H1 (cell line): ENCODE results near the gene TSPAN3. TPM values are rescaled to one million over a fixed set of nuclear protein-coding genes. Genes with fewer than 3 reads are reported as not detected.

Source experiments
- E2F6 ChIP-seq: IDR thresholded peaks from 2 replicates; pipeline ENCODE4 v1.6.1; 2012; ENCODE audit warnings: inconsistent platforms
- SIRT6 ChIP-seq: IDR thresholded peaks from one replicate; pipeline ENCODE4 v1.7.1; 2012; ENCODE audit warnings: low read length, inconsistent platforms
- SRF ChIP-seq: IDR thresholded peaks from 2 replicates; pipeline ENCODE4 v1.6.1; 2011; ENCODE audit warnings: mild to moderate bottlenecking, low read depth, low read length, moderate library complexity
- polyA plus RNA-seq, 7 experiments: library from polyadenylated mRNA; depleted of rRNA in 3 of 7; stranded (reverse) in 5 of 7; unstranded in 2 of 7; fragments of >200 nt in 5 of 7; fragments of 200-250 nt in 2 of 7; gene quantifications; 1 replicate in 5 of 7; 2 replicates in 1 of 7; 4 replicates in 1 of 7; pipeline versions ENCODE4 v1.2.1 to v1.2.3, GENCODE V29; 2011 to 2013; ENCODE audit warnings: missing spikeins in 2 of 7, mixed read lengths in 2 of 7
- total RNA-seq: library from RNA; stranded (reverse); fragmentation: NEBNext Ultra II Directional; extraction: Animal tissue kit (Norgen Biotek cat#: 25700); gene quantifications from 2 replicates; pipeline ENCODE4 v1.2.1, GENCODE V29; 2021
- TF ChIP-seq, protein P1 (sequence below): fragments of 300-600 bp; sonication (generic); IDR thresholded peaks from 2 replicates; pipeline ENCODE4 v1.7.1; 2012; ENCODE audit warnings: low read length, moderate library complexity, mild to moderate bottlenecking, inconsistent platforms; ENCODE audit not compliant: insufficient replicate concordance

TSPAN3 gene
- total and polyA plus RNA-seq, 2 of the 8 experiments (the other 6 are each of a cell fraction or from before 2014, with no cell fraction given) = 107 to 238 TPM

- TF ChIP-seq, protein P1, sequence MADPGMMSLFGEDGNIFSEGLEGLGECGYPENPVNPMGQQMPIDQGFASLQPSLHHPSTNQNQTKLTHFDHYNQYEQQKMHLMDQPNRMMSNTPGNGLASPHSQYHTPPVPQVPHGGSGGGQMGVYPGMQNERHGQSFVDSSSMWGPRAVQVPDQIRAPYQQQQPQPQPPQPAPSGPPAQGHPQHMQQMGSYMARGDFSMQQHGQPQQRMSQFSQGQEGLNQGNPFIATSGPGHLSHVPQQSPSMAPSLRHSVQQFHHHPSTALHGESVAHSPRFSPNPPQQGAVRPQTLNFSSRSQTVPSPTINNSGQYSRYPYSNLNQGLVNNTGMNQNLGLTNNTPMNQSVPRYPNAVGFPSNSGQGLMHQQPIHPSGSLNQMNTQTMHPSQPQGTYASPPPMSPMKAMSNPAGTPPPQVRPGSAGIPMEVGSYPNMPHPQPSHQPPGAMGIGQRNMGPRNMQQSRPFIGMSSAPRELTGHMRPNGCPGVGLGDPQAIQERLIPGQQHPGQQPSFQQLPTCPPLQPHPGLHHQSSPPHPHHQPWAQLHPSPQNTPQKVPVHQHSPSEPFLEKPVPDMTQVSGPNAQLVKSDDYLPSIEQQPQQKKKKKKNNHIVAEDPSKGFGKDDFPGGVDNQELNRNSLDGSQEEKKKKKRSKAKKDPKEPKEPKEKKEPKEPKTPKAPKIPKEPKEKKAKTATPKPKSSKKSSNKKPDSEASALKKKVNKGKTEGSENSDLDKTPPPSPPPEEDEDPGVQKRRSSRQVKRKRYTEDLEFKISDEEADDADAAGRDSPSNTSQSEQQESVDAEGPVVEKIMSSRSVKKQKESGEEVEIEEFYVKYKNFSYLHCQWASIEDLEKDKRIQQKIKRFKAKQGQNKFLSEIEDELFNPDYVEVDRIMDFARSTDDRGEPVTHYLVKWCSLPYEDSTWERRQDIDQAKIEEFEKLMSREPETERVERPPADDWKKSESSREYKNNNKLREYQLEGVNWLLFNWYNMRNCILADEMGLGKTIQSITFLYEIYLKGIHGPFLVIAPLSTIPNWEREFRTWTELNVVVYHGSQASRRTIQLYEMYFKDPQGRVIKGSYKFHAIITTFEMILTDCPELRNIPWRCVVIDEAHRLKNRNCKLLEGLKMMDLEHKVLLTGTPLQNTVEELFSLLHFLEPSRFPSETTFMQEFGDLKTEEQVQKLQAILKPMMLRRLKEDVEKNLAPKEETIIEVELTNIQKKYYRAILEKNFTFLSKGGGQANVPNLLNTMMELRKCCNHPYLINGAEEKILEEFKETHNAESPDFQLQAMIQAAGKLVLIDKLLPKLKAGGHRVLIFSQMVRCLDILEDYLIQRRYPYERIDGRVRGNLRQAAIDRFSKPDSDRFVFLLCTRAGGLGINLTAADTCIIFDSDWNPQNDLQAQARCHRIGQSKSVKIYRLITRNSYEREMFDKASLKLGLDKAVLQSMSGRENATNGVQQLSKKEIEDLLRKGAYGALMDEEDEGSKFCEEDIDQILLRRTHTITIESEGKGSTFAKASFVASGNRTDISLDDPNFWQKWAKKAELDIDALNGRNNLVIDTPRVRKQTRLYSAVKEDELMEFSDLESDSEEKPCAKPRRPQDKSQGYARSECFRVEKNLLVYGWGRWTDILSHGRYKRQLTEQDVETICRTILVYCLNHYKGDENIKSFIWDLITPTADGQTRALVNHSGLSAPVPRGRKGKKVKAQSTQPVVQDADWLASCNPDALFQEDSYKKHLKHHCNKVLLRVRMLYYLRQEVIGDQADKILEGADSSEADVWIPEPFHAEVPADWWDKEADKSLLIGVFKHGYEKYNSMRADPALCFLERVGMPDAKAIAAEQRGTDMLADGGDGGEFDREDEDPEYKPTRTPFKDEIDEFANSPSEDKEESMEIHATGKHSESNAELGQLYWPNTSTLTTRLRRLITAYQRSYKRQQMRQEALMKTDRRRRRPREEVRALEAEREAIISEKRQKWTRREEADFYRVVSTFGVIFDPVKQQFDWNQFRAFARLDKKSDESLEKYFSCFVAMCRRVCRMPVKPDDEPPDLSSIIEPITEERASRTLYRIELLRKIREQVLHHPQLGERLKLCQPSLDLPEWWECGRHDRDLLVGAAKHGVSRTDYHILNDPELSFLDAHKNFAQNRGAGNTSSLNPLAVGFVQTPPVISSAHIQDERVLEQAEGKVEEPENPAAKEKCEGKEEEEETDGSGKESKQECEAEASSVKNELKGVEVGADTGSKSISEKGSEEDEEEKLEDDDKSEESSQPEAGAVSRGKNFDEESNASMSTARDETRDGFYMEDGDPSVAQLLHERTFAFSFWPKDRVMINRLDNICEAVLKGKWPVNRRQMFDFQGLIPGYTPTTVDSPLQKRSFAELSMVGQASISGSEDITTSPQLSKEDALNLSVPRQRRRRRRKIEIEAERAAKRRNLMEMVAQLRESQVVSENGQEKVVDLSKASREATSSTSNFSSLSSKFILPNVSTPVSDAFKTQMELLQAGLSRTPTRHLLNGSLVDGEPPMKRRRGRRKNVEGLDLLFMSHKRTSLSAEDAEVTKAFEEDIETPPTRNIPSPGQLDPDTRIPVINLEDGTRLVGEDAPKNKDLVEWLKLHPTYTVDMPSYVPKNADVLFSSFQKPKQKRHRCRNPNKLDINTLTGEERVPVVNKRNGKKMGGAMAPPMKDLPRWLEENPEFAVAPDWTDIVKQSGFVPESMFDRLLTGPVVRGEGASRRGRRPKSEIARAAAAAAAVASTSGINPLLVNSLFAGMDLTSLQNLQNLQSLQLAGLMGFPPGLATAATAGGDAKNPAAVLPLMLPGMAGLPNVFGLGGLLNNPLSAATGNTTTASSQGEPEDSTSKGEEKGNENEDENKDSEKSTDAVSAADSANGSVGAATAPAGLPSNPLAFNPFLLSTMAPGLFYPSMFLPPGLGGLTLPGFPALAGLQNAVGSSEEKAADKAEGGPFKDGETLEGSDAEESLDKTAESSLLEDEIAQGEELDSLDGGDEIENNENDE = no peak
- TF ChIP-seq SRF = no peak
- TF ChIP-seq E2F6 = no peak
- TF ChIP-seq SIRT6 = no peak
- TF ChIP-seq, all 59 proteins: peak for 0
These were observed 74.8 kb downstream of the TSPAN3 start (continued) for GRCh38 chr15:76996076-76996525.
